CD4-positive, alpha-beta T cell (primary cell): ENCODE results near the gene ANKRD6. TPM values are rescaled to one million over a fixed set of nuclear protein-coding genes. Genes with fewer than 3 reads are reported as not detected.

Source experiments
- ATAC-seq: fragments of 200-7000 bp; cut with Tn5 transposase; one replicate; pipeline ENCODE4 v1.10.0; 2022; ENCODE audit warnings: mild to moderate bottlenecking; ENCODE audit not compliant: poor library complexity
- CTCF ChIA-PET: fragments of 350-600 bp; sonication (Branson Sonifier 250); formaldehyde crosslinking; loops from one replicate; lab custom pipeline; 2021; ENCODE audit warnings: antibody characterized with exemption, inconsistent platforms; lab: Charles Lee
- POLR2A ChIA-PET: fragments of 350-600 bp; sonication (Branson Sonifier 250); formaldehyde crosslinking; loops from one replicate; lab custom pipeline; 2021; ENCODE audit warnings: antibody characterized with exemption, inconsistent platforms; lab: Charles Lee
- DNase-seq, 14 experiments: peaks; one replicate each; pipeline ENCODE4 v3.0.0-alpha.2; 2013 to 2020; ENCODE audit warnings: mixed read lengths in 2 of 14
- H3K27ac ChIP-seq, 2 donors: one replicate each; pipeline versions ENCODE4 v1.5.1 to v1.7.0; 2013; ENCODE audit warnings: low read length in 2 of 2, low read depth in 1 of 2, mild to moderate bottlenecking in 1 of 2
- H3K27me3 ChIP-seq, 2 experiments: 1 replicate in 1 of 2; 2 replicates in 1 of 2; pipeline versions ENCODE4 v1.6.1 to v1.7.0; 2013; ENCODE audit warnings: low read length in 2 of 2, control low read depth in 1 of 2, mild to moderate bottlenecking in 1 of 2, moderate library complexity in 1 of 2; ENCODE audit not compliant: insufficient read depth in 2 of 2, control insufficient read depth in 1 of 2
- H3K36me3 ChIP-seq: one replicate; pipeline ENCODE4 v1.6.1; 2013; ENCODE audit warnings: low read length, control low read depth; ENCODE audit not compliant: insufficient read depth
- H3K4me1 ChIP-seq: one replicate; pipeline ENCODE4 v1.6.1; 2013; ENCODE audit warnings: low read length, control low read depth; ENCODE audit not compliant: insufficient read depth
- H3K4me3 ChIP-seq: one replicate; pipeline ENCODE4 v1.5.1; 2013; ENCODE audit warnings: mild to moderate bottlenecking, low read length, moderate library complexity
- H3K9me3 ChIP-seq, 2 experiments: 1 replicate in 1 of 2; 2 replicates in 1 of 2; pipeline versions ENCODE4 v1.6.1 to v1.7.0; 2013; ENCODE audit warnings: low read length in 2 of 2, mild to moderate bottlenecking in 2 of 2, control low read depth in 1 of 2, moderate library complexity in 1 of 2; ENCODE audit not compliant: control insufficient read depth in 1 of 2, insufficient read depth in 1 of 2
- H3K27ac Mint-ChIP-seq: one replicate; pipeline ENCODE4 v1.8.0; 2020; ENCODE audit warnings: mixed read lengths
- H3K27me3 Mint-ChIP-seq: one replicate; pipeline ENCODE4 v1.8.0; 2021; ENCODE audit warnings: mixed read lengths
- H3K36me3 Mint-ChIP-seq: one replicate; pipeline ENCODE4 v1.8.0; 2021; ENCODE audit warnings: low read depth, mixed read lengths
- H3K4me1 Mint-ChIP-seq: one replicate; pipeline ENCODE4 v1.8.0; 2021; ENCODE audit warnings: low read depth, mixed read lengths
- H3K4me3 Mint-ChIP-seq: one replicate; pipeline ENCODE4 v1.8.0; 2020; ENCODE audit warnings: mild to moderate bottlenecking, mixed read lengths
- H3K9me3 Mint-ChIP-seq: one replicate; pipeline ENCODE4 v1.8.0; 2020; ENCODE audit warnings: mixed read lengths
- CTCF ChIP-seq: fragments of 200-600 bp; IDR thresholded peaks from one replicate; pipeline ENCODE4 v1.8.0; 2022; ENCODE audit warnings: antibody characterized with exemption, mild to moderate bottlenecking
- intact Hi-C, 2 experiments: fragments of 100-400 bp; cut with DNase I in 1 of 2; cut with micrococcal nuclease in 1 of 2; formaldehyde crosslinking; loops; one replicate each; pipeline versions ENCODE4 v1.15.1 to v1.9.0; 2023 to 2025; cut with DNase I, micrococcal nuclease
- total RNA-seq, 174 experiments: library from RNA in 2 of 174; stranded (reverse) in 2 of 174; gene quantifications; one replicate each; pipeline ENCODE4 v1.2.3 and lab custom pipeline; 2021 to 2026

The ANKRD6 gene
- total RNA-seq, 2 experiments from 2014 or later = 3.8 to 4.8 TPM

- H3K9me3 Mint-ChIP-seq = no peaks in the 10 kb centered on the region
- peaks cover 89% of the 10 kb centered on the region for H3K36me3 Mint-ChIP-seq
- CTCF ChIA-PET = no interaction called here
Observed at GRCh38 chr6:89657445-89658158, 224.7 kb downstream of the ANKRD6 start.

GRCh38 chr6:89660981-89661380, 228.0 kb downstream of the ANKRD6 start:
- CTCF ChIA-PET = no interaction called here
- no peaks in the 10 kb centered on the region for H3K27me3 ChIP-seq
- Mint-ChIP-seq H3K4me3 (no peak overlapping the region), H3K27me3 (no peaks in the 10 kb centered on the region), H3K4me1 (no peaks in the 10 kb centered on the region), H3K36me3 (peaks cover 86% of the 10 kb centered on the region), H3K27ac (no peak overlapping the region), H3K9me3 (no peaks in the 10 kb centered on the region)
- POLR2A ChIA-PET = no interaction called here
- no peak for DNase-seq
- no peak for ATAC-seq
- peaks cover 72% of the 10 kb centered on the region for H3K36me3 ChIP-seq
- intact Hi-C loops = no loop called here
- H3K4me3 ChIP-seq = no peak overlapping the region
- H3K9me3 ChIP-seq = no peaks in the 10 kb centered on the region
- no peaks in the 10 kb centered on the region for H3K4me1 ChIP-seq
- TF ChIP-seq CTCF = no peak
- no peak overlapping the region for H3K27ac ChIP-seq

More at GRCh38 chr6:89657445-89658158, 224.7 kb downstream of the ANKRD6 start:
- Histone ChIP-seq H3K27me3 (no peaks in the 10 kb centered on the region), H3K27ac (no peak overlapping the region), H3K9me3 (no peaks in the 10 kb centered on the region), H3K4me1 (no peaks in the 10 kb centered on the region), H3K4me3 (no peak overlapping the region), H3K36me3 (peaks cover 87% of the 10 kb centered on the region)
- ATAC-seq (no peak), DNase-seq (no peak)
- no peaks in the 10 kb centered on the region for H3K4me1 Mint-ChIP-seq
- intact Hi-C loops = no loop called here
- H3K27me3 Mint-ChIP-seq = no peaks in the 10 kb centered on the region
- POLR2A ChIA-PET = no interaction called here
- H3K4me3 Mint-ChIP-seq = no peak overlapping the region
- H3K27ac Mint-ChIP-seq = no peak overlapping the region
- no peak for TF ChIP-seq CTCF

DNA sequence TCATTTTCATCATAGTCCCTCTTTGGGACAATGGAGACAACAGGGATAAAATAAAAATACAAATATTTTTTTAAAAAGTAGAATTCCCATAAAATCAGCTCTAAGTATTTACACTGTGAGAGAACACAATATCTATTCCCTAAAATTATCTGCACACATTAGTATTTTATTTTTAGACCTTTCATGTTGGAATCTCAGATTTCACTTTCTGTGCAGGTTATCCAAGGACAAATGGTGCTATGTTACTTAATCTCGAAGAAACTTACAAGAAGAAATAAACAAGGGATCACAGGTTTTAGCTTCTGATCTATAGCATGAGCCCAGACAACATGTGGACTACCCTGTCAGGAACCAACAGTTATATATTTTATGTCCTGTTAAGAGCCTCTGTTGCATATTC, 228.6 kb downstream of the ANKRD6 start:
- Histone ChIP-seq H3K4me3 (no peak overlapping the region), H3K27ac (no peak overlapping the region), H3K9me3 (no peaks in the 10 kb centered on the region), H3K4me1 (no peaks in the 10 kb centered on the region), H3K36me3 (peaks cover 70% of the 10 kb centered on the region), H3K27me3 (no peaks in the 10 kb centered on the region)
- CTCF ChIA-PET = no interaction called here
- Mint-ChIP-seq H3K4me1 (no peaks in the 10 kb centered on the region), H3K27ac (no peak overlapping the region), H3K36me3 (peaks cover 88% of the 10 kb centered on the region), H3K27me3 (no peaks in the 10 kb centered on the region), H3K9me3 (no peaks in the 10 kb centered on the region), H3K4me3 (no peak overlapping the region)
- POLR2A ChIA-PET = no interaction called here
- DNase-seq (no peak), ATAC-seq (no peak)
- TF ChIP-seq CTCF = no peak
- intact Hi-C loops = no loop called here
